GM21619 (cell line): ENCODE data around the gene SNPH.
"Not testable (repeated sequence)": the region's sequence is repeated elsewhere in the genome, so short reads cannot be mapped to it uniquely, and the experiment has no call there.

Experiments
- ATAC-seq: cut with Tn5 transposase; IDR thresholded peaks from one replicate; pipeline ENCODE4 v1.9.1; 2021; ENCODE audit not compliant: unreplicated experiment

Gene SNPH, protein sequence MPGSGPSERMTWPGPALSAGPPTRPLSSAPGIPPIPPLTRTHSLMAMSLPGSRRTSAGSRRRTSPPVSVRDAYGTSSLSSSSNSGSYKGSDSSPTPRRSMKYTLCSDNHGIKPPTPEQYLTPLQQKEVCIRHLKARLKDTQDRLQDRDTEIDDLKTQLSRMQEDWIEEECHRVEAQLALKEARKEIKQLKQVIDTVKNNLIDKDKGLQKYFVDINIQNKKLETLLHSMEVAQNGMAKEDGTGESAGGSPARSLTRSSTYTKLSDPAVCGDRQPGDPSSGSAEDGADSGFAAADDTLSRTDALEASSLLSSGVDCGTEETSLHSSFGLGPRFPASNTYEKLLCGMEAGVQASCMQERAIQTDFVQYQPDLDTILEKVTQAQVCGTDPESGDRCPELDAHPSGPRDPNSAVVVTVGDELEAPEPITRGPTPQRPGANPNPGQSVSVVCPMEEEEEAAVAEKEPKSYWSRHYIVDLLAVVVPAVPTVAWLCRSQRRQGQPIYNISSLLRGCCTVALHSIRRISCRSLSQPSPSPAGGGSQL

DNA sequence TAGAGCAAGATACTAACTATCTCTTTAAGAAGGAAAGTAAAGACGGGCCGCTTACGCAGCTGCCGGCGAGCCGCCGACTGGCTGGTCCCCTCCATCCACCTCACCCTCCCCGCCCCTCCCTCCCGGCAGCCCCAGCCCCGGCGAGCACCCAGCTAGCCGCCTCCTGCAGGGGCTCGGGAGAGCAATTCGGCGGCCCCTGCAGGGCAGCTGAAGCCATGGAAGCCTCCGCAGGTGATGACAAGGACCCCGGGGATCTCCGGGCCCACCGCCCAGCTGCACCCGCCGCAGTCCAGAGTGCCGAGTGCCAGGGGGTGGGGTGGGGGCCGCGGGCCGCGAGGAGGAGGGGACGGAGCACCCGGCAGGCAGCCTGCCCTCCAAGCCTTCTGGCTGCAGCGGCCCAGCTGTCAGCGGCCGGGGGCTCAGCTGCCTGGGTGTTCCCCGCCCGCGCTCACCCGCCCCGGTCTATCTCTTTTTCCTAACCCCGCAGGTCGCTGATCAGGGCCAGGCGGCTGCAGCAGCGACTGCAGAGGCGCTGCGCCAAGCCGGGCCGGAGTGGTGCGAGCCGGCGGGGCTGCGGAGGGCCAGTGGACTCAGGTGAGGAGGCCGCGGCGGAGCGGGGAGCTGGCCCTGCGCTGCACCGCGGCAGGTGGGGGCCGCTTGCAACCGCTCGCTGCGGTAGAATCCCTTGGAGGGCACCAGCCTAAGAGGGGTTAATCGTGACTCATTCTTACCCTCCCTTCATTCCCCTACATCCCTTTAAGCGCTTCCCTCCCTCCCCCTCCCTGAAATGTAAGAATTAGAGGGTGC is at the start of gene SNPH:
Gene SNPH (plus strand): TSS at position 128 of the 807 bp plus-strand sequence. CDS start 29,946 bp downstream, outside the sequence.
- peak; percentile 80 for ATAC-seq

DNA sequence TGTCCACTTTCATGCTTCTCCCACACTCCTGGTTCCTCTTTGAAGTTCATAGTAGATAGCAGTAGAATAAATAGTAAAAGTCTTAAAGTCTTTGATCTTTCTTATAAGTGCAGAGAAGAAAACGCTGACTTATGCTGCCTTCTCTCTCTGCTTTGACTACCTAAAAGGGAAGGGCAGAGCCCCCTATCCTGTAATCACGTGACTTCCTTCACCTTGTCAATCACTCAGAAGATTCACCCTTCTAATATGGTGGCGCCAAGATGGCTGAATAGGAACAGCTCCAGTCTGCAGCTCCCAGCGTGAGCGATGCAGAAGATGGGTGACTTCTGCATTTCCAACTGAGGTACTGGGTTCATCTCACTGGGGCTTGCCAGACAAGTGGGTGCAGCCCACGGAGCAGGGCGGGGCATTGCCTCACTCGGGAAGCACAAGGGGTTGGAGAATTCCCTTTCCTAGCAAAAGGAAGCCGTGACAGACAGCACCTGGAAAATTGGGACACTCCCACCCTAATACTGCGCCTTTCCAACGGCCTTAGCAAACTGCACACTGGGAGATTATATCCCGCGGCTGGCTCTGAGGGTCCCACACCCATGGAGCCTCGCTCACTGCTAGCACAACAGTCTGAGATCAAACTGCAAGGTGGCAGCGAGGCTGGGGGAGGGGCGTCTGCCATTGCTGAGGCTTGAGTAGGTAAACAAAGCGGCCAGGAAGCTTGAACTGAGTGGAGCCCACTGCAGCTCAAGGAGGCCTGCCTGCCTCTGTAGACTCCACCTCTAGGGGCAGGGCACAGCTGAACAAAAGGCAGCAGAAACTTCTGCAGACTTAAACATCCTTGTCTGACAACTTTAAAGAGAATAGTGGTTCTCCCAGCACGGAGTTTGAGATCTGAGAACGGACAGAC is 49.3 kb upstream of the SNPH start:
- ATAC-seq = not testable (repeated sequence)

DNA sequence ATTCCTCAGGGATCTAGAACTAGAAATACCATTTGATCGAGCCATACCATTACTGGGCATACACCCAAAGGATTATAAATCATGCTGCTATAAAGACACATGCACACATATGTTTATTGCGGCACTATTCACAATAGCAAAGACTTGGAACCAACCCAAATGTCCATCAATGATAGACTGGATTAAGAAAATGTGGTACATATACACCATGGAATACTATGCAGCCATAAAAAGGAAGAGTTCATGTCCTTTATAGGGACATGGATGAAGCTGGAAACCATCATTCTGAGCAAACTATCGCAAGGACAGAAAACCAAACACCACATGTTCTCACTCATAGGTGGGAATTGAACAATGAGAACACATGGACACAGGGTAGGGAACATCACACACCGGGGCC is 43.3 kb upstream of the SNPH start:
- ATAC-seq = not testable (repeated sequence)

DNA sequence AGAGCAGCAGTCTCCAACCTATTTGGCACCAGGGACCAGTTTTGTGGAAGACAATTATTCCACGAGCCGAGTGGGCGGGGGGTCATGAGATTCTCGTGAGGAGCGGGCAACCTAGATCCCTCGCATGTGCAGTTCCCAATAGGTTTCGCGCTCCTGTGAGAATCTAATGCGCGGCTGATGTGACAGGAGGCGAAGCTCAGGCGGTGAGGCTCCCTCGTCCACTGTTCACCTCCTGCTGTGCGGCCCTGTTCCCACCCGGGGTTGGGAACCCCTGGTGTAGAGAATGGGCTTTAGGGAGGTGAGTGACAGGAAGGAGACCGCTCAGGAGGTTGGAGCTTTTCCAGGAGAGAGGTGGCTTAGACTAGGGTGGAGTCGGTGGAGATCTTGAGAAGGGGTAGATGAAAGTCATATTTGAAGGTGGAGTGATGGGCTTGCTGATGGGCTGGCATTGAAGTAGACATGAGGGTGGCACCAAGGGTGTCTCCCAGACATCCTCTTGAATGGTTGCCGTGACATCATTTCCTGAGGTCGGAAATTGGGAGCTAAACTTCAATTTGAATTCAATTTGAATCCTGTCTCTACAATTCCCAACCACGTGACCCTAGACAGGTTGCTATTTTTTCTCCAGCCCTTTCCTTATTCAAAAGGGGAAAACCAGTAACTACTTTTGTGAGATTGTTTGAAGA is 41.7 kb upstream of the SNPH start:
- ATAC-seq = no peak

DNA sequence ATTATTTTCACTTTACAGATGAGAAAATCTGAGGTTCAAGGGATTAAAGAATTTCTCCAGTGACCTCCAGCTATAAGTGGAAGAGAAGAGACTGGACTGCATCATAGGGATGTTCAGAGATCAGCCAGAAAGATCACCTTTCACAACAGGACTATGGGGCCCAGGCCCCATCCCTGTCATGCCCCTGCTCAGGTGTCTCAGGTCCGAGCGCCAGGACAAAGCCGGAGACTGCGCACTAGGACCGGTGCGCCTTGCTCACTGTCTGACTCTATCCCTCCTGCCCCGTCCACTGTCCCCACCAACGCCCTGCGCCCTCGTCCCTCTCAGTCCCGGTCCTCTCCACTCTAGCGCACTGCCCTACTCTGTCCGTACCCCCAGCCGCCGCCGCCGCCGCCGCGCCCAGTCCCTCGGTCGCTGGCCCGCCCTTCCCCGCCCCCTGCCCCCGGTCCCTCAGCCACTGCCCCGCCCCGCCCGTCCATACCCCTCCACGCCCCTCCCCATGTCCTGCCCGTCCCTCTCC is 40.8 kb upstream of the SNPH start:
- no peak for ATAC-seq

DNA sequence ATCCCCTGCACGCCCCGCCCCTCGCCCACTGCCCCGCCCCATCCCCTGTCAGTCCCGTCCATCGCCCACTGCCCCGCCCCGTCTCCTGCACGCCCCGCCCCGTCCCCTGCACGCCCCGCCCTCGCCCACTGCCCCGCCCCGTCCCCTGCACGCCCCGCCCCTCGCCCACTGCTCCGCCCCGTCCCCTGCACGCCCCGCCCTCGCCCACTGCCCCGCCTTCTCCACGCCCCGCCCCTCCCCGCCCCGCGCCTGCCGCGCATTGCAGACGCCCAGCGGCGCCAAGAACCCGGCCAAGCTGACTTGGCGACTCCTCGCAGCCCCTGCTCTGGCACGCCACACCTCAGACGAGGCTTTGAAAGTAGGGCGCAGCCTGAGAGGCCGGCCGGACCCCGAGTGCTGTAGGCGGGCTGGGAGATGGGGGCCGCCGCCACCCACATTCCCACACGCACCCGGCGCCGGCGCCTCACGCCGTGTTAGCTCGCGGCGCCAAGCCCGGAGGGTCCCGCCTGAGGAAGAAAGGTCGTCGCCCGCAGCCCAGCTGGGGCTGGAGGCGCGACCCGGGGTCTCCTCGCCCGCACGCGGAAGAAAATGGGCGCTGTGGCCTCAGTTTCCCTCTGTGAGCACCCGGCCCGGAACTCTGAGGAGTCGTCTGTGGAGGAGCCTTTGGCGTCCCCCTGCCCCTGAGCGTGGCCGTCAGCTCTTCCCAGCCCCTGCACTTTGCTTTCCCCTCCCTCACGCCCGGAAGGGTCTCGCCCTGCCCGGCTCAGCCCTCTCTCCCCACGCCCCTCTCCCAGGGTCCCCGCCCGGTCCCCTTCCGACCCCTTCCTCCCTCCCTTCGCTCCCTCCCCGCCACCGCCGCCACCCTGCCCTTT is 40.1 kb upstream of the SNPH start, which contains the start of gene RAD21L1:
Gene RAD21L1 (plus strand): TSS at position 262 of the 872 bp plus-strand sequence. CDS start 2,410 bp downstream, outside the sequence.
- no peak for ATAC-seq

DNA sequence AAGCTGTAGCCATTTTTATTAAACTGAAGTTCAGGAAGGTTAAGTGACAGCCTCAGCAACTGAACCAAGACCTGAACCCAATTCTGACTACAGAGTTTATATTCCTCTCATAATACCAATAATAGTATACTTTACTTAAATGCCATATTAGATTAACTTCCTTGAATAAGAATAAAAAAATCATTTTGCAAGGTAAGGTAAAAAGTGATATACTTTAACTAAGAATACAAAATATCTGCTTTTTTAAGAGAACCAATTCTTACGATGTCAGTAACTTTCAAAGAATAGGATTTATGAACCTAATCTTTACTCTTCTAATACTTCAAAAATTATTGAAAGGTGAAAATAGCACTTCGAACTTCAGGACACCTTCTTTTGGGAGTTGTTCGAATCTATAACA is 36.6 kb upstream of the SNPH start:
- no peak for ATAC-seq

DNA sequence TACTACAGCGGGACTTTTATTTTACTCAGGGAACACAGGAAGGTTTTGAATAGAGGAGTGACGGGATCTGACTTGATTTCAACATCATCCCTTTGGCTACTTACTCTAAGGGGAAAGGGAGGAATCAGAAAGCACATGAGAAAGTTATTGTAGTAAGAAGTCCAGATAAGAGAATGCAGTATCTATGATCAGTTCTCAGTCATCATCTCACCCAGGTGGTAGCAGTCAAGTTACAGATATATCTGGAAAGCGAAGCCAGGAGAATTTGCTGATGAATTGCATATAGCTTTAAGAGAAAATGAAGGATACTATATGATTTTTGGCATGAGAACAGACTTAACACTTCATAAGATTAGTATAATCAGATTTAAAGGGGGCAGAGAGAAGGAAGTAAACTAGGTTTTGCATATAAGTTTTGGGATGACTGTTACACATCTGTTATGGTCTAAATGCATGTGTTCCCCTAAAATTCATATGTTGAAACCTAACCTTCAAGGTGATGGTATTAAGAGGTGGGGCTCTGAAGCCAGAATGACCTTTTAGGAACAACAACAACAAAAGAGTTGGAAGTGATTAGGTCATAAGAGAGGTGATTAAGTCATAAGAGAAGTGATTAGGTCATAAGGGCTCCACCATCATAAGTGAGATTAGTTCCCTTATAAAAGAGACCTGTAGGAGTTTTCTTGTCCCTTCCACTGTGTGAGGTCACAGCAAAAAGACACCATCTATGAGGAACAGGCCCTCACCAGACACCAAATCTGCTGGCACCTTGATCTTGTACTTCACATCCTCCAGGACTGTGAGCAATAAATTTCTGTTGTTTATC is 33.6 kb upstream of the SNPH start:
- no peak for ATAC-seq

DNA sequence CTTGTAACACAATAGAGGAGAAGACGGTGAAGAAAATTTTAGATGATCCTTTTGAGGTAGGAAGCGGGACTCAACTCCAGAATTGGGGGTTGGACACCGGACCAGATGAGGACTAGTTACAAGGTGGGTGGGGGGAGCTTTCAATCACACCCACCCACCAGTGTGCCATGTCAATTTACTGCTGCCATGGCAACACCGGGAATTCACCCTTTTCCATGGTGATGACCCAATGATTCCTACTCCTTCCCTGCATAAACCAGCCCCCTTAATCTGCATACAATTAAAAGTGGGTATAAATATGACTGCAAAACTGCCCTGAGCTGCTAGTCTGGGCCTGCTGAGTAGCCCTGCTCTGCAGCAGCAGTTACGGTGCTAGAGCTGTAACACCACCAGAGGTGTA is 25.5 kb upstream of the SNPH start:
- no peak for ATAC-seq

DNA sequence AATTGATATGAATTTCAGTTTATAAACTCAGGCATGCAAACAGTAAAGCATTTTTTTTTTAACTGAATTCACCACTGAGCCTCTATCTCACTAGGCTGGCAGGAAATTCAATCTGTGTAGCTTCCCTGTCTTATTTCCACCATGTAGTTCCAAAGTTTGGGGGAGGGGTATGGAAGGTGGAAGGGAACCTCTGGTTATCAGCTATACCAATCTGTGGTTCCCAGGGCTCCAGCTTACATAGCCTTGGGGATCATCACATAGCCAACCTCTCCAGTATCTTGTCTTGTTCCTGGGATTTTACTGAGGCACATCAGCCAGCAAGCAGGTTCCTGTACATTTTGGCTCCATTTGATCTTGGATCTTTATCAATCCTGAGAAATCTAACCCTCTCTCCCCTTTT is 24.6 kb upstream of the SNPH start:
- no peak for ATAC-seq

DNA sequence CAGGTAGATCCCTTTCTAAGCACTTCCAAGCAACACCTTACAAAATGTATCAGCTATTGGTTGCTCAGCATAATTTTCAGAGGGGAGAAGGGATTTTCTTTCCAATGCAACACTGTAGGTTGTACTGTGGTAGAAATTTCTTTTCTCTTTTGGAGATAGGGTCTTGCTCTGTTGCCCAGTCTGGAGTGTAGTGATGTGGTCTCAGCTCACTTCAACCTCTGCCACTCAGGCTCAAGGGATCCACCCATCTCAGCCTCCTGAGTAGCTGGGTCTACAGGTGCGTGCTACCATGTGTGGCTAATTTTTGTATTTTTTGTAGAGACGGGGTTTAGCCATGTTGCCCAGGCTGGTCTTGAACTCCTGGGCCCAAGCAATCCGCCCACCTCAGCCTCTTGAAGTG is 24.0 kb upstream of the SNPH start:
- no peak for ATAC-seq

DNA sequence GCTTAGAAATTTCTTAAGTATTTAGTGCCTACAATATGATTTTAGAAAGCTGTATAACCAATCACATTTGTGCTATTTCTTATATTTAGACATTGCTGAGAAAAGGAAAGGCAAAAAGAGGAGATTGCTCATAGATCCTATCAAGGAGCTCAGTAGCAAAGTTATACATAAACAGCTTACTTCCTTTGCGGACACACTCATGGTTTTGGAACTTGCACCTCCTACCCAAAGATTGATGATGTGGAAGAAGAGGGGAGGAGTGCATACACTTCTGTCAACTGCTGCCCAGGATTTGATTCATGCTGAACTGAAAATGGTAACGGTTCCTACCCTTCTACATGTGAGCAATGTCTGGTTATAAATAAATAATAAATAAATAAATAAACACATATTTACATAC is 23.6 kb upstream of the SNPH start:
- ATAC-seq = no peak

DNA sequence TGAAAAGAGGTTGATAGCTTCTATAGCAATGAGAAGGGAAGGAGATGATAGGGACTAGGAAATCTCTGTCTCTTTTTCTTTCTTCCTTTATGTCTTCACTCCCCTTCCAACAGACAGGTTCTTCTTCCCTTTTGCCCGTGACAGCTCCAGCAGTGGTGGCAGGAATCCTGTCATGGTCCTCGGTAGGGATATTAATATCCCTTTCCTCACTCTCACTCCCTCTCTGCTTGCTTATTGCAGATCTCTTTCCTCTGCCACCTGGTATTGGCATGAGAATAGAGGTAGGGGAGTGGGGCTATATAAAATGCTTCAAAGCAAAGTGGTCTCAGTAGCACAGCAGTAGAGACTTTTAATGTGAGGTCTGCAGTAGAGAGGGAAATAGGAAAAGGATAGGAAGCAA is 20.5 kb upstream of the SNPH start:
- no peak for ATAC-seq

DNA sequence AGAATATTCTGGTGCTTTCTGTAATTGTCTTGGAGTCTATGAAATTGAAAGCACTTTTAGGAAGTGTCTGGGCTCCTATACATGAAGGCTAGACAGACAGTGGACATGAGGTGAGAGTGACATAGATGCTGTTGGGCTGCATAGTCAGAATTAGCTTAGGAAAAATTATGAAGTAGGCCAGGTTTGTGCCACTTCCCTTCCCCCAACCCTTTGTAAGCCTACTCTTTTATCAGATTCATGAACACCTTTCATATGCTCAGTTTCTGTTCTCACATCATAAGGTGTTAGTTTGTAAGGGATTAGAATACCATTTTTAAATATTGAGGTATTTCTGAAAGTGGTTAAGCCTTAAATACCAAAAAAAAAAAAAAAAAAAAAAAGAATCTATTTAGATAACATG is 18.4 kb upstream of the SNPH start:
- ATAC-seq = no peak

DNA sequence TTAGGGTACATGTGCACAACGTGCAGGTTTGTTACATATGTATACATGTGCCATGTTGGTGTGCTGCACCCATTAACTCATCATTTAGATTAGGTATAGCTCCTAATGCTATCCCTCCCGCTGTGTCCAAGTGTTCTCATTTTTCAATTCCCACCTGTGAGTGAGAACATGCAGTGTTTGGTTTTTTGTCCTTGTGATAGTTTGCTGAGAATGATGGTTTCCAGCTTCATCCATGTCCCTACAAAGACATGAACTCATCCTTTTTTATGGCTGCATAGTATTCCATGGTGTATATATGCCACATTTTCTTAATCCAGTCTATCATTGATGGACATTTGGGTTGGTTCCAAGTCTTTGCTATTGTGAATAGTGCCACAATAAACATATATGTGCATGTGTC is 15.8 kb upstream of the SNPH start:
- not testable (repeated sequence) for ATAC-seq

DNA sequence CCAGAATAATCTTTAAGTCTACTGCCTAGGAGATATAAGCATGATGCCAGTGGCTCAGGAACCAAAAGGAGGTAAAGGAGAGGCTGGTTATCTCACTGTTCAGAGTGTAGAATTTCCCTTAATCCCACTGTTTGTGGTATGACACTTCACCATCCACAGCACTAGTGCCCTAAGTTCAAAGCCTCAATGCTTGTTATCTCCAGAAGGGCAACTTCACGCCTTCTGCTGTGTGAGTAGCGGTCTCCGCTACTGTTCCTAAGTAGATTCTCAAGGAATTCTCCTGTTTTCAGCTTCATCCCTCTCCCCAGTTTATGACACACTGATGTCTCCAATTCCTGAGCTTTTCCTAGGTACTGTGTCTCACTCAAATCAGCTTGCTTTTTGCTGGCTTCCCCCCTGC is 13.7 kb upstream of the SNPH start:
- ATAC-seq = no peak

DNA sequence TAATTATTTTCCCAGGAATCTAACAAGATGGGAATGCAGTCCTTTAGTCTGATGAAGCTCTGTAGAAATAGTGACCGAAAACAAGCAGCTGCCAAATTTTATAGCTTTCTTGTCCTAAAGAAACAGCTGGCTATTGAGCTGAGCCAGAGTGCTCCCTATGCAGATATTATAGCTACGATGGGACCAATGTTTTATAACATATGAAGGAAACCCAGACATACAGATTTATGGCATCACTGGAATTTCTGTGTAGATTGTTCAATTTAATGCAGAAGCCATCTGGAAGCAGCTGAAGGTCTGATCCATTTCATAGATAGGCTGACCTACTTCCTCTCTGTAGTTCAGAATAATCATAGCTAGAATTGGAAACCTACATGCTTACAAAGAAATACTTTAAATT is 11.8 kb upstream of the SNPH start:
- ATAC-seq = no peak

DNA sequence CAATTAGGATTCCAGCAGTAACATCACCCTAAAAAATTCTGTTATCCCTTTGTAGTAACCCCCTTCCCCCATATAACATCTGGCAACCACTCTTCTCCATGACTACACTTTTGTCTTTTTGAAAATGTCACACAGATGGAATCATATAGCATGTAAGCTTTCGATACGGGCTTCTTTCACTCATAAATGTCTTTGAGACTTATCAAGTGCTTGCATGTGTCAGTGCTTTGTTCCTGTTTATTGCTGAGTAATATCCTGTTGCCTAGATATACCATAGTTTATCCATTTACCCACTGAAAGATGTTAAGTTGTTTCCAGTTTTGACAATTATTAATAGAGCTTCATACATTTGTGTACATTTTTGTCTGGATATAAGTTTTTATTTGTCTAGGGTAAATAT is 10.4 kb upstream of the SNPH start:
- no peak for ATAC-seq
